Aorta (tissue), 5 donors: Measurements from ENCODE around the gene ELOVL4. TPM values are rescaled to one million over a fixed set of nuclear protein-coding genes. Genes with fewer than 3 reads are reported as not detected.

Experiments used
- ATAC-seq: fragments of 200-7000 bp; cut with Tn5 transposase; one replicate; pipeline ENCODE4 v1.9.1; 2022; ENCODE audit warnings: moderate library complexity; ENCODE audit not compliant: low FRiP score
- DNase-seq, 2 donors: peaks; one replicate each; pipeline ENCODE4 v3.0.0-alpha.2; 2020
- H3K27ac ChIP-seq, 2 donors: one replicate each; pipeline ENCODE4 v1.5.1; 2013; ENCODE audit warnings: low read length in 2 of 2, mild to moderate bottlenecking in 2 of 2, moderate library complexity in 2 of 2, control low read depth in 1 of 2, inconsistent platforms in 1 of 2, low read depth in 1 of 2
- H3K27me3 ChIP-seq, 2 donors: one replicate each; pipeline ENCODE4 v1.6.1; 2013; ENCODE audit warnings: control low read depth in 1 of 2, low read length in 1 of 2, mild to moderate bottlenecking in 1 of 2, moderate library complexity in 1 of 2; ENCODE audit not compliant: insufficient read depth in 2 of 2, control insufficient read depth in 1 of 2
- H3K36me3 ChIP-seq, 2 donors: one replicate each; pipeline ENCODE4 v1.6.1; 2013; ENCODE audit warnings: control low read depth in 1 of 2, low read length in 1 of 2, mild to moderate bottlenecking in 1 of 2; ENCODE audit not compliant: insufficient read depth in 2 of 2, control insufficient read depth in 1 of 2
- H3K4me1 ChIP-seq, 2 donors: one replicate each; pipeline ENCODE4 v1.6.1; 2013; ENCODE audit warnings: low read length in 2 of 2, control low read depth in 1 of 2, mild to moderate bottlenecking in 1 of 2, moderate library complexity in 1 of 2; ENCODE audit not compliant: insufficient read depth in 2 of 2, control insufficient read depth in 1 of 2
- H3K4me3 ChIP-seq, 2 donors: one replicate each; pipeline ENCODE4 v1.5.1; 2013; ENCODE audit warnings: low read length in 2 of 2, control low read depth in 1 of 2, mild to moderate bottlenecking in 1 of 2
- H3K9me3 ChIP-seq: one replicate; pipeline ENCODE4 v1.6.1; 2013; ENCODE audit warnings: mild to moderate bottlenecking, low read length; ENCODE audit not compliant: control insufficient read depth
- WGBS, 2 donors: extraction: QIAGEN DNeasy Blood & Tissue Kit; methylation state at CpG; one replicate each; pipeline ENCODE4 v1.1.7; 2013; 5-methylcytosine and 5-hydroxymethylcytosine counted together
- intact Hi-C, 2 donors: fragments of 100-400 bp; cut with DNase I; formaldehyde crosslinking; loops; one replicate each; pipeline versions ENCODE4 v1.14.2 to v1.15.0; 2022
- polyA plus RNA-seq, 2 donors: library from polyadenylated mRNA; stranded (reverse); fragments of 200-250 nt; gene quantifications; one replicate each; pipeline ENCODE4 v1.2.3, GENCODE V29; 2013
- total RNA-seq, 2 donors: library from RNA; stranded (reverse); fragmentation: NEBNext Ultra II Directional; extraction: Animal tissue kit (Norgen Biotek cat#: 25700); gene quantifications; one replicate each; pipeline ENCODE4 v1.2.1, GENCODE V29; 2021
- donor health status: healthy with polysubstance abuse.
- donor health status: Bipolar disorder and iron deficiency.
- donor health status: DM: no; HTN: no; CAD: no.
- donor health status: DM: no; HTN: no; CAD: no.
- donor health status: DM: yes; HTN: yes; CAD: no.

ELOVL4 gene
- total and polyA plus RNA-seq, 4 donors: 1.6 to 3.3 (median 2.3) TPM

DNA sequence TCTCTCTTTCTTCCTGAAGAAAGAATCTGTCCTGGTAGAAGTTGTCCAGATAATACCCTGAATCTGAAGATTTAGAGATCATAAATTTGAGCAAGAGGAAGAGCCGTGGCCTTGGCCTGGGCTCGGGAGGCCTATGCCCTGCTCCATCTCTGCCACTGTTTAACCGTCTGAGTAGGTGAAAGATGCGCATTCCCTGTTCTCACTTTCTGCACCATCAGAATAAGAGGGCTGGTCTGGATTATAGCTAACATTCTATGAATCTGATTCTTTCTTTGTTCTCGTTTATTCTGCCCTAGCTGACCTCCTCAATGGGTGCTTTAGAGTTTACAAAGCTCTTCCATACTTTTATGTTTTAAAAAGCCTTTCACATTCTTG, 51.3 kb downstream of the ELOVL4 start:
- no peak for DNase-seq
- Histone ChIP-seq H3K27ac (no peak overlapping the region), H3K36me3 (no peaks in the 10 kb centered on the region), H3K4me1 (no peaks in the 10 kb centered on the region), H3K27me3 (no peaks in the 10 kb centered on the region), H3K9me3 (no peaks in the 10 kb centered on the region), H3K4me3 (no peak overlapping the region)
- no peak for ATAC-seq
- intact Hi-C loops: no loop called here
- WGBS, 2 donors: 78 to 80% methylated on average over 5 of the region's 5 CpGs

DNA sequence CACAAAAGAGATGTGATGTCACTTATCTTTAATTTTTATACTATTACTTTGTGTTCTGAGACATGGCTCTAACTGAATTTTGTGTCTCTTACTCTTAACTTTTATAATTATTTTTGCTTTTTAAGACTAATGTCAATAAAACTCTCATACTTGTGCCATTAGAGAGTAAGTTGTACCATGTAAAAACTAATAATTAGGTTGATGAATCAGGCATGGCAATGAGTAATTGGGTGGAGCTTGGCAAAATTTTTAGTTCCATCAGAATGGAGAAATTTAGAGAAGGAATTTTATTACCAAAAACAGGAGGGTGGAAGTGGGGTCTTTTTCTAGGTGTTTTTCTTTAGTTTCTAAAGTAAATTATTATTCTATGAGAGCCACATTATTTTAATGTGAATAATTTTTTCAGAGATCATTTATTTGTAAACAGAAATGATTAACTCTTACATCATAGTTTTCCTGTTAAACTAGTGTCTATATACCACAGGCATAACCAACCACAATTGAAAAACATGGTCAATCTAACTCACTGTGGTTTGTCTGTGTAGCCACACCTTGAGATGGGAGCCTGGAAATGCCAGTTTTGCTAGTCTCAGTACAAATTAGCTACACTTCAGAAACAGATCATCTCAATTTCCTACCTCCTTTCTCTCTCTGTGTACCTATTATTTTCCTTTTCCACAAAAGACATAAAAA, 51.8 kb downstream of the ELOVL4 start:
- no peaks in the 10 kb centered on the region for H3K27me3 ChIP-seq
- no peaks in the 10 kb centered on the region for H3K4me1 ChIP-seq
- H3K4me3 ChIP-seq: no peak overlapping the region
- no peak for DNase-seq
- no peak for ATAC-seq
- no peaks in the 10 kb centered on the region for H3K9me3 ChIP-seq
- intact Hi-C loops: no loop called here
- no peak overlapping the region for H3K27ac ChIP-seq
- no peaks in the 10 kb centered on the region for H3K36me3 ChIP-seq

DNA sequence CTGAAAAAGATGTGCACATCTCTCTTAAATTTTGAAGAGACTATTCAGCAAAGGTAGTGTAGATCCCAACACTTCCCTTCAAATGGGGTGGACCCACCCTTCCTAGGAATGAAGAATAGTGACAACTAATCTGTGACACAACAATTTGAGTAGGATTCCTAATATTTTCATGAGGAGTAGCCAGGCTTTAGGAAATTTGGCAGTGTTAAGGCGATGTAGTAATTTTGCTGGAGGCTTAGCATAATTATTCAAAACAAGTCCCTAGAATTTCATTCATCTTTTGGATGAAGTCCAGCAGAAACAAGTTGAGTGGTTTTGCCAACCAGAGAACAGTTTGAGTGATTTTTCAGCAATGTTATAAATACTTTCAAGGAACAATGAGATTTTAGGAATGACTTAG, 52.4 kb downstream of the ELOVL4 start:
- Histone ChIP-seq H3K9me3 (no peaks in the 10 kb centered on the region), H3K27me3 (no peaks in the 10 kb centered on the region), H3K27ac (no peak overlapping the region), H3K36me3 (no peaks in the 10 kb centered on the region), H3K4me3 (no peak overlapping the region), H3K4me1 (no peaks in the 10 kb centered on the region)
- DNase-seq (no peak), ATAC-seq (no peak)
- intact Hi-C loops: no loop called here
- 25 to 29% methylated on average over 1 of the region's 1 CpG for WGBS, 2 donors

DNA sequence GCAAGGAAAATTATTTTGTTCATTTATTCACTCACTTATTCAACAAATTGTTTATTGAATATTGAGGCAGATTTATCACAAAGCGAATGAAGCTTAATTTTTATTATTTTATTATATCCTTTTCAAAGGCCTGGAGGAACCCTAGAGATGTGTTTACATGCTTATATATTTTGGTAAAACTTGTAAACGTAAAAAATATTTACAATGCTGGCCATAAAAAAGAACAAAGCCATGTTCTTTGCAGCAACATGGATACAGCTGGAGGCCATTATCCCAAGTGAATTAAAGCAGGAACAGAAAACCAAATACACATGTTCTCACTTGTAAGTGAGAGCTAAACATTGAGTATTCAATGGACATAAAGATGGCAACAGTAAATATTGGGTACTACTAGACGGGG, 58.8 kb downstream of the ELOVL4 start:
- Histone ChIP-seq H3K4me3 (no peak overlapping the region), H3K4me1 (no peaks in the 10 kb centered on the region), H3K36me3 (no peaks in the 10 kb centered on the region), H3K27ac (no peak overlapping the region), H3K9me3 (no peaks in the 10 kb centered on the region), H3K27me3 (no peaks in the 10 kb centered on the region)
- DNase-seq: no peak
- no peak for ATAC-seq
- WGBS, 2 donors: 54 to 60% methylated on average over 3 of the region's 3 CpGs
- intact Hi-C loops: no loop called here

DNA sequence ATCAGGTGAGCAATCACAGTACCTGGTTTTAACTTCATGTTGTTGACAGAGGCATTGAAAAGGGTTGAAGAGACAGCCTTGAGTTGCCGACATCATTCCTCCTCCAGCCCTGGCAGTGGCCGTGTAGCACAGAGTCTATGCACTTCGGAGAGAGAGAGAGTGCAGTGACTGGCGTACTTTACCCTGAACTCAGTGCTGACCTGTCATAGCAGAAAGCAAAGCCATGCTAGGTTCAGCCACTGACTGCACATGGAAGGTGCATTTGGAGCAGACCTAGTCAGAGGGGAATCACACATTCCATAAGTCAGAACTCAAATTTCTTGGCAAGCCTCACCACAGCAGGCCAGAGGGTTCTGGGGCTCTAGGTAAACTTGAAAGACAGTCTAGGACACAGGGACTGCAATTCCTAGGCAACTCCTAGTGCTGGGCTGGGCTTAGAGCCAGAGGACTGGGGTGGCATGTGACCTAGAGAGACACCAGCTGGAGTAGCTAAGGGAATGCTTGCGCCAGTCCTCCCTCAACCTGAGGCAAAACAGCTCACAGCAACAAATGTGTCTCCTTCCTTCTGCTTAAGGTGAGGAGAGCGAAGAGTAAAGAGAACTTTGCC, 69.1 kb downstream of the ELOVL4 start:
- no peak for ATAC-seq

DNA sequence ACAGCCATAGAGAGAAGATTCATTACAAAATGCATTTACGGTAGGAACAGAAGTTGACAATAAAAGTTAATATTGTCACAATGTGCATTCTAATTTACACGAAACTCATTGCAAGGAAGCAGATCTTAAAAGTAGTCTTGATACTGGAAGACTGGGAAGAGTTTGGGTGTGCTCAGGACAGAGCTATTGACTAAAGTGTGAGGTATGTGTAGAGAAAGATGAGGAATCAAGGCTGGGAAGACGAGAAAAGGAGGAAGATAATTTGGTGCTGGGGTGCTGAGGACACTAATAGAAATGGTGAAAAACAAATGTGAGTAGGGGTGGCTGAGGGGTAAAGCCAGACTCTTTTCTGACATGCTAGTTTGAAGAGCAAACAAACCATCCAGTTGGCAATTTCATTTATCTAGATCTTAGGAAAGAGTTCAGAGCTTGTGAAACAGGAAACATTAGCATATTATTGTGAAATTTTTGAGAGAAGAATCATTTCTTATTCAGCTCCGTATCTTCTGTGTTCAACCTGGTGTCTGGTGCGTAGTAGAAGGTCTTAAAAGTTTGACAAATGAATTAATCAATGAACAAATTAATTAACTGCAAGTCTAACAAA, 72.7 kb downstream of the ELOVL4 start:
- H3K27ac ChIP-seq: no peak overlapping the region
- H3K36me3 ChIP-seq: no peaks in the 10 kb centered on the region
- ATAC-seq: no peak
- H3K27me3 ChIP-seq: no peaks in the 10 kb centered on the region
- H3K4me3 ChIP-seq: no peak overlapping the region
- DNase-seq: no peak
- intact Hi-C loops: no loop called here
- H3K9me3 ChIP-seq: peaks cover 2% of the 10 kb centered on the region
- 72 to 80% methylated on average over 5 of the region's 5 CpGs for WGBS, 2 donors
- H3K4me1 ChIP-seq: no peaks in the 10 kb centered on the region

More for the DNA sequence above, 69.1 kb downstream of the ELOVL4 start:
- H3K36me3 ChIP-seq: no peaks in the 10 kb centered on the region
- no peak for DNase-seq
- H3K9me3 ChIP-seq: peaks cover 2% of the 10 kb centered on the region
- H3K4me3 ChIP-seq: no peak overlapping the region
- no peaks in the 10 kb centered on the region for H3K27me3 ChIP-seq
- WGBS, 2 donors: 85 to 88% methylated on average over 6 of the region's 6 CpGs
- H3K4me1 ChIP-seq: no peaks in the 10 kb centered on the region
- no peak overlapping the region for H3K27ac ChIP-seq
- intact Hi-C loops: no loop called here

DNA sequence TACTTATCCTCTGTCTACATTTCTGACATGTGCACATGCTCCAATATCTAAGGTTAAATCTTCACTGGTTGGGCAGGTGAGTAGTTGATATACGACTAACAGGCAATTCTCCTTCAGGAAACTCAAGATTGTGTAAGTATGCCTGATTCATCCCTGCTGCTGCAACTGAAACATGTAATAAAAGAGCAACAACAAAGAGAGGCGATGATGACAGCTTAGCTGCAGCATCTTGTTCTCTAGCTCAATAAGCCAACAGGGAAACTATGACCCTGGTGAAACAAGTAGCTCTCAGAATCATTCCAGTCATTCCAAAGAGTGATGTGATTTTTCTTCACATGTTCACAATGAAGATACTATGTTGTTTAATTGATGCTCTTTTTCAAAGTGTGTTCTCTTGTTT, 74.4 kb downstream of the ELOVL4 start:
- intact Hi-C loops: no loop called here
- no peaks in the 10 kb centered on the region for H3K36me3 ChIP-seq

DNA sequence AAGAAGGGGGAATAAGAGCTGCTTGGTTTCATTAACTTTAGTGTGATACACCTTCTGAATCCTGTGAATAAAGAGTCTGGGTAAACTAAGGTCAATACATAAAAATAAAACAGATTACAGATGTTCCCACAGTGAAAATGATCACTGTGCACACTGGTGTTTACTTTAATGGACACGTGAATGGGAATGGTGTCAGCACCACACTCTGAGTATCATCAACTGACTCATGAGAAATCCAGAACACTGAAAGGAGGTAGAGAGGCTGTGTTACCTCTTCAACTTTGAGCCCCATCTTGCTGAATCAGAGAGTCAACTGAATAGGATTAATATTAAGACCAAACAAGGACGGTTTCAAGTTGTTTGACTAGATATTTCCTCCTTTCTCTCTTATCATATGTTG, 75.0 kb downstream of the ELOVL4 start:
- no peaks in the 10 kb centered on the region for H3K36me3 ChIP-seq
- no peaks in the 10 kb centered on the region for H3K9me3 ChIP-seq
- no peak overlapping the region for H3K27ac ChIP-seq
- DNase-seq (no peak), ATAC-seq (no peak)
- WGBS, 2 donors: 65 to 79% methylated on average over 2 of the region's 2 CpGs
- no peaks in the 10 kb centered on the region for H3K4me1 ChIP-seq
- intact Hi-C loops: no loop called here
- no peak overlapping the region for H3K4me3 ChIP-seq
- H3K27me3 ChIP-seq: no peaks in the 10 kb centered on the region

More for the DNA sequence above, 74.4 kb downstream of the ELOVL4 start:
- DNase-seq (no peak), ATAC-seq (no peak)
- Histone ChIP-seq H3K4me1 (no peaks in the 10 kb centered on the region), H3K27me3 (no peaks in the 10 kb centered on the region), H3K9me3 (no peaks in the 10 kb centered on the region), H3K4me3 (no peak overlapping the region), H3K27ac (no peak overlapping the region)
- WGBS, 2 donors: 87 to 92% methylated on average over 2 of the region's 2 CpGs

DNA sequence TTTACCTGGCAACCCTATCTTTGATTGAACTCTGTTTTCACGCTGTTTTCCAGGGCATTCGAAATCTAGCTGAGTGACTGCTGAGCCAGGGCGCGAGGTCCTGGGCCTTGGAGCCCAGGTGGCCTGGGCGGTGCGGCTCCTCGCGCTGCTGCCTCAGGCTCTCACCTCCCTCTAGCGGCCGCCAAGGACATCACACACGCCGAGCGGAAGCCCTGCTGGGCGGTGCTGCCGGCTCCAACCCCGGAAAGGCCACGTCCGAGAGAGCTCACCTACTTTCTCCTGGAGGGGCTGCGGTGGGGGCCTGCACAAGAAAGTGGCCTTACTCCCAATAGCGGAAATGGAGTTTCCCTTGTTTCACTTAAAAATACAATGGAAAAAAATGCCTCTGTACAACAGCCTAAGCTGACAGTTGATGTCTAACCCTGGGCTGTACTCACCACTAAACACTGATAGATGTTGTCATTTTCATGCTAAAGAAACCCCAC, 77.7 kb downstream of the ELOVL4 start:
- Histone ChIP-seq H3K27ac (no peak overlapping the region), H3K4me1 (no peaks in the 10 kb centered on the region), H3K27me3 (peaks cover 0 to under 1% of the 10 kb centered on the region in 2 donors), H3K36me3 (no peaks in the 10 kb centered on the region), H3K9me3 (no peaks in the 10 kb centered on the region), H3K4me3 (no peak overlapping the region)
- ATAC-seq (peak; percentile 96), DNase-seq (peak; percentile 85 to 91)
- 1 to 2% methylated on average over 20 of the region's 20 CpGs for WGBS, 2 donors
- intact Hi-C loops: loop anchor here in 1 of 2 donors (5.0 kb wide), 1 partner anchor 92 kb away; no protein-coding TSS in a partner anchor
